ENCODE data around the gene TEX14. TPM values are rescaled to one million over a fixed set of nuclear protein-coding genes. Genes with fewer than 3 reads are reported as not detected.
"Not testable (repeated sequence)": the region's sequence is repeated elsewhere in the genome, so short reads cannot be mapped to it uniquely, and the experiment has no call there.

The TEX14 gene
- total RNA-seq, 2 experiments from 2014 or later = 0.30 to 0.43 TPM

DNA sequence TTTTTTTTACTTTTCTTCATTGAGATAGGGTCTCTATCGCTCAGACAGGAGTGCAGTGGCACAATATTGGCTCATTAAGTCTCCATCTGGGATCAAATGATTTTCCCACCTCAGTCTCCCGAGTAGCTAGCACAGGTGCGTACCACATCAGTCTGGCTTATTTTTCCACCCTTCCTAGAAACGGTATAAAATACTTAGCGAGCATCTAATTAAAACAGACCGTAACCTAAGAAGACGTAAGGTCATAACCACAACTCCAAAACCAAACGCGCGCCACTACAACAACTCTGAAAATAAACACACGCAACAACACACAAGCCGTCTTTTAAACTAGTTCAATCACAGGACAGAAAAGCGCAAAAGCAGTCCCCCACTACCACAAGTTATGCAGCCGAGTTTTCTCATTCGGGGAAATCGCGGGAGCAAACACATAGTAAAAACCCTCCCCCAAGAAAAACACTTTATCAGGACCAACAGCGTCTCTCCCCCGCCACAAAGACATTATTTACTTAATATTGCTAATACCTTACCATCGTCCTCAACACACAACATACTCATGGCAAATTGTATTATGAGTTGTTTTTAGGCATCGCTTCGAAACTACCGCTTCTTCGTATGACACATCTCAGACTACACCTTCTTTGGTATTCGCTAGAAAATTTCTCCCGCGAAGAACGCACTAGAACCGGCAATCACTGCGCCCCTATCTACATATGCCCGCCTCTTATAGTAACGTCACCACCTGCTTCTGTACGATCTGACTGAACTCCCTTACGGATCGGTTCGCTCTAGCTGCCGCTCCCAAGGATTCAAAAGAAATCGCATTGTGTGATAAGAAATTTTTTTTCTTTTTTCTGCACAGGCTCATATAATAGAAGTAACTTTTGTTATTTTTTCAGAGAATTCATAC, 32.8 kb downstream of the TEX14 start:
- Mint-ChIP-seq H3K27ac (peak overlapping the region; percentile 96), H3K9me3 (peaks cover 3% of the 10 kb centered on the region), H3K4me1 (peaks cover 16% of the 10 kb centered on the region), H3K27me3 (peaks cover 8% of the 10 kb centered on the region), H3K36me3 (no peaks in the 10 kb centered on the region), H3K4me3 (peak overlapping the region; percentile 72)
- POLR2A ChIA-PET = interaction anchor here (0.6 to 6.0 kb wide), 9 partner anchors 22 to 144 kb away, joined by 3 to 135 read pairs (median 4); partner anchors contain the start of genes MTMR4, RAD51C and TEX14
- peak; percentile 56 for DNase-seq
- peak; percentile 83 for ATAC-seq (ENCODE audit: low read depth)

- not testable (repeated sequence) for H3K36me3 Mint-ChIP-seq, H3K27me3 Mint-ChIP-seq, H3K9me3 Mint-ChIP-seq, DNase-seq
- peak; percentile 20 for ATAC-seq (ENCODE audit: low read depth)
- POLR2A ChIA-PET = interaction anchor here (0.6 to 6.0 kb wide), 6 partner anchors 27 to 143 kb away, joined by 3 to 135 read pairs (median 8); partner anchors contain the start of genes MTMR4, RAD51C and TEX14
- Mint-ChIP-seq H3K27ac (peak overlapping the region; percentile 6), H3K4me3 (peak overlapping the region; percentile 72), H3K4me1 (peaks cover 16% of the 10 kb centered on the region)
Measured at GRCh38 chr17:58657962-58658803, 33.7 kb downstream of the TEX14 start.

- Mint-ChIP-seq H3K27me3 (no peaks in the 10 kb centered on the region), H3K4me3 (no peak overlapping the region), H3K36me3 (no peaks in the 10 kb centered on the region), H3K27ac (no peak overlapping the region), H3K4me1 (peaks cover 4% of the 10 kb centered on the region), H3K9me3 (no peaks in the 10 kb centered on the region)
- no peak for DNase-seq
- POLR2A ChIA-PET = interaction anchor here (0.6 to 1.1 kb wide), 2 partner anchors 16 to 73 kb away, joined by 3 to 5 read pairs; no protein-coding TSS in a partner anchor
- no peak for ATAC-seq (ENCODE audit: low read depth)
Measured at GRCh38 chr17:58648236-58648635, 43.6 kb downstream of the TEX14 start.

- POLR2A ChIA-PET = interaction anchor here (1.0 to 2.7 kb wide), 2 partner anchors 11 to 12 kb away, joined by 3 to 16 read pairs; no protein-coding TSS in a partner anchor
- no peaks in the 10 kb centered on the region for H3K36me3 Mint-ChIP-seq
- peaks cover 7% of the 10 kb centered on the region for H3K4me1 Mint-ChIP-seq
- no peak for ATAC-seq (ENCODE audit: low read depth)
- no peaks in the 10 kb centered on the region for H3K9me3 Mint-ChIP-seq
- H3K4me3 Mint-ChIP-seq = no peak overlapping the region
- DNase-seq = no peak
- H3K27me3 Mint-ChIP-seq = no peaks in the 10 kb centered on the region
- H3K27ac Mint-ChIP-seq = no peak overlapping the region
Measured at GRCh38 chr17:58643147-58643546, 48.7 kb downstream of the TEX14 start.

- POLR2A ChIA-PET = interaction anchor here (2.7 kb wide), 1 partner anchor 10 kb away, joined by 16 read pairs; no protein-coding TSS in a partner anchor
- Mint-ChIP-seq H3K4me3 (no peak overlapping the region), H3K4me1 (peaks cover 7% of the 10 kb centered on the region), H3K27ac (no peak overlapping the region), H3K9me3 (no peaks in the 10 kb centered on the region), H3K27me3 (no peaks in the 10 kb centered on the region), H3K36me3 (no peaks in the 10 kb centered on the region)
- DNase-seq (no peak), ATAC-seq (ENCODE audit: low read depth) (no peak)
Measured at GRCh38 chr17:58641887-58642311, 49.9 kb downstream of the TEX14 start.

GRCh38 chr17:58640202-58640601, 51.6 kb downstream of the TEX14 start:
- Mint-ChIP-seq H3K4me1 (peaks cover 3% of the 10 kb centered on the region), H3K36me3 (no peaks in the 10 kb centered on the region), H3K4me3 (no peak overlapping the region), H3K9me3 (no peaks in the 10 kb centered on the region), H3K27me3 (no peaks in the 10 kb centered on the region), H3K27ac (no peak overlapping the region)
- POLR2A ChIA-PET = interaction anchor here (2.5 kb wide), 1 partner anchor 9 kb away, joined by 21 read pairs; no protein-coding TSS in a partner anchor
- DNase-seq = no peak
- no peak for ATAC-seq (ENCODE audit: low read depth)

DNA sequence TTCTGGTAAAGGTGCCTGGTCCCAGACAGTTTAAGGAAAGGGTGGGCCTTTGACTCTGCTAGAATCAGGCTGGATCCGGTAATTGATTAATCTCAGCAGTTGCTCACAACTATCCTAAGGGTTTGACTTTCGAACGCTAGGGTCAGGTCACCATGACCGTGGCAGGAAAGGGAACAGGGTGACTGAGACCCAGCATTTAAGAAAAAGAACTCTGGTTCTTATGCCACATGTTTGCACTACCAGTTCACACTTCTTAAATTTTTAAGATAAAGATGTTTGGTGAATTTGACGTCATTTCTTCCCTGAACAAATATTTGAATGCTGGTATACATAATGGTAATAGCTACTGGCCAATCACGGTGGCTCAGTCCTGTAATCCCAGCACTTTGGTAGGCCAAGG, 52.2 kb downstream of the TEX14 start:
- no peaks in the 10 kb centered on the region for H3K9me3 Mint-ChIP-seq

GRCh38 chr17:58637011-58637570, 54.8 kb downstream of the TEX14 start:
- ATAC-seq (ENCODE audit: low read depth) (no peak), DNase-seq (no peak)
- Mint-ChIP-seq H3K36me3 (peaks cover 2% of the 10 kb centered on the region), H3K4me3 (no peak overlapping the region), H3K27me3 (no peaks in the 10 kb centered on the region), H3K27ac (no peak overlapping the region), H3K4me1 (peaks cover 7% of the 10 kb centered on the region), H3K9me3 (no peaks in the 10 kb centered on the region)
- POLR2A ChIA-PET = interaction anchor here (1.2 kb wide), 1 partner anchor 22 kb away, joined by 3 read pairs; no protein-coding TSS in a partner anchor

More for the DNA sequence above, 52.2 kb downstream of the TEX14 start:
- POLR2A ChIA-PET = interaction anchor here (2.5 kb wide), 1 partner anchor 8 kb away, joined by 21 read pairs; no protein-coding TSS in a partner anchor
- no peak overlapping the region for H3K27ac Mint-ChIP-seq
- ATAC-seq (ENCODE audit: low read depth) (no peak), DNase-seq (no peak)
- no peak overlapping the region for H3K4me3 Mint-ChIP-seq
- peaks cover 3% of the 10 kb centered on the region for H3K4me1 Mint-ChIP-seq
- H3K36me3 Mint-ChIP-seq = no peaks in the 10 kb centered on the region
- no peaks in the 10 kb centered on the region for H3K27me3 Mint-ChIP-seq

DNA sequence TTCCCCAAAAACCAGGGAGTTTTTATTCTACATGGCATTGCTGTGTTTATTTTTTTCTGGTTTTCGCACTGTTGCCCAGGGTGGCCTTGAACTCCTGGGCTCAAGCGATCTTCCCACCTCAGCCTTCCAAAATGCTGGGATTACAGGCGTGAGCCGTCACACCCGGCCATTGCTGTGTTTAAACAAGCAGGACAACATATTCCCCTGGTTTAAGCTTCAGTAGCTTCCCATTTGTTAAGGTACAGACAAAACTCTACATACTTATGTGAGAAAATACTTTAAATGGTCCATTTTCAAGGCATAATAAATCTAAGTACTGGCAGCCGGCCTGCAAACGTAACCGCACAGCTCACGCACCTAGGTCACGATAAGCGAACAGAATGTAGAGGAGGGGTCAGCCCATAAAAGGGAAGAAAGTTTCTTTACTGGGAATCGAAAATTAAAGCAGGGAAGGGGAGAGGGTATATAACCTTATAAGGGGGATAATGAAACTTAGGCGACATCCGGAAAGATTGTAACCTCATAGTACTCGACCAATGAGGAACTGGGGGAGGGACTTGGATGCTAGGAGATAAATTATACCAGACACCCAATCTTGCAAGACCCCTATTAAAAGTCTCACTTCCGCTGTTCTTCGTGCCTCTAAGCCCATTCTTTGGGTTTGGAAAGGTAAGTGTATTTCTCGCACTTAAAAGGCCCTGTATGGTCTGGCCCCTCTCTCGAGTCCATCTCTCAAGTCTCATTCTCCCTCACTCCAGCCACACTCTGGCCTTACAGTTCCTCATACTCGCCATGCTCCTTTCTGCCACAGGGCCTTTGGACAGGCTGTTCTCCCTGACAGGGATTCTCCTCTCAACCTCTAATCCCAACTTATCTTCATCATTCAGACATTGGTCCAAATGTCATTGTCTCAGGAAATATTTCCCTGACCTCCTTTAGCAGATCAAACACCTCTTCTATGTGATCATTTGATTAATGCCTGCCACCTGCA, 59.2 kb downstream of the TEX14 start:
- H3K36me3 Mint-ChIP-seq = peaks cover 2% of the 10 kb centered on the region
- DNase-seq (no peak), ATAC-seq (ENCODE audit: low read depth) (no peak)
- POLR2A ChIA-PET = interaction anchor here (0.7 to 3.1 kb wide), 52 partner anchors 8 to 783 kb away, joined by 3 to 135 read pairs (median 5); partner anchors contain the start of genes HSF5, MRPS23, MTMR4 and PPM1E
- no peaks in the 10 kb centered on the region for H3K27me3 Mint-ChIP-seq
- H3K9me3 Mint-ChIP-seq = no peaks in the 10 kb centered on the region
- no peak overlapping the region for H3K27ac Mint-ChIP-seq
- peak overlapping the region; percentile 45 for H3K4me3 Mint-ChIP-seq
- H3K4me1 Mint-ChIP-seq = peaks cover 10% of the 10 kb centered on the region

DNA sequence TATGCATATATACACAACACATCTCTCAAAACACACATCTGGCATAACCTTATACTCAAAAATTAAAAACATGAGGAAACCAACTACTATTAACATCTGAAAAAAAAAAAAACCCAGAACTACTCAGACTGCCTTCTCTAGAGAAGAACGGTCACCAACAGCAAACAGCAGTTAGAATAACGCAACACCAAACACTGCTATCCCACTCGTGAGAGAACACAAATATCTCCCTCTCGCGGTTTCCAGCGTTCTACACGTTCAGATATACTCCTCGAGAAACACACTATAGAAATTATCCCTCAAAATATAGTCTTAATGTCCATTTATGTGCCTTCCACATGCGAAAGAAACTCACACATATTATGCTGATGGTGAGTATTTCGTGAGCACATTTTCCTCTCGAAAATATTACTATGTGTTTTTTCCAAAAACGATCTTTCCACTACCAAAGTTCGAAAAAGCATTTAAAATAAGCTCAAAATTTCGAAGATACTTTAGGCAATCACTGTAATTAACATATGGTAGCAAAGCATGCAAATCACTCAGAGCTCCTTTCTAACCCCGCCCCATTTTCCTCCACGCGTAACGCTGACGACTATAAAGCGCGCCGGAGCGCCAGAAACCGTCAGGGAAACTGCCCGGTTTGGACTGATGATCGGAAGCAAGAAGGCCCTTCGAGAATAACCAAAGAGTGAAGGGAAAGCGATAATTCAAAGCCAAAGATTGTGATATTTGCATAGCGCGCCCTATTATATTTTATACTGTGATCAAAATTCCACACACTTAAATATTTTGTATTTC, 60.1 kb downstream of the TEX14 start:
- no peak overlapping the region for H3K4me3 Mint-ChIP-seq
- POLR2A ChIA-PET = interaction anchor here (0.6 to 3.1 kb wide), 62 partner anchors 8 to 782 kb away, joined by 3 to 135 read pairs (median 4); partner anchors contain the start of genes HSF5, MRPS23, MTMR4 and PPM1E
- ATAC-seq (ENCODE audit: low read depth) = peak; percentile 90
- H3K9me3 Mint-ChIP-seq = no peaks in the 10 kb centered on the region
- peak; percentile 92 for DNase-seq
- peaks cover 2% of the 10 kb centered on the region for H3K36me3 Mint-ChIP-seq
- no peak overlapping the region for H3K27ac Mint-ChIP-seq
- peaks cover 10% of the 10 kb centered on the region for H3K4me1 Mint-ChIP-seq
- peaks cover 2% of the 10 kb centered on the region for H3K27me3 Mint-ChIP-seq

GRCh38 chr17:58630883-58631522, 60.8 kb downstream of the TEX14 start:
- H3K4me1 Mint-ChIP-seq = peaks cover 10% of the 10 kb centered on the region
- peaks cover 2% of the 10 kb centered on the region for H3K36me3 Mint-ChIP-seq
- H3K27ac Mint-ChIP-seq = no peak overlapping the region
- DNase-seq (peak; percentile 46), ATAC-seq (ENCODE audit: low read depth) (no peak)
- peaks cover 2% of the 10 kb centered on the region for H3K27me3 Mint-ChIP-seq
- POLR2A ChIA-PET = interaction anchor here (0.6 to 3.1 kb wide), 35 partner anchors 9 to 764 kb away, joined by 3 to 135 read pairs (median 5); partner anchors contain the start of genes MTMR4, RAD51C, TEX14 and TRIM37
- H3K4me3 Mint-ChIP-seq = no peak overlapping the region
- no peaks in the 10 kb centered on the region for H3K9me3 Mint-ChIP-seq
